ENCODE measurements around the gene CLDND2. TPM values are rescaled to one million over a fixed set of nuclear protein-coding genes. Genes with fewer than 3 reads are reported as not detected.
A peak's percentile ranks its signal among the peaks of the same experiment; 100 is the strongest.
"Not testable (repeated sequence)": the region's sequence is repeated elsewhere in the genome, so short reads cannot be mapped to it uniquely, and the experiment has no call there.

The CLDND2 gene
- total RNA-seq = not detected

- peak within 1 kb of the TSS; percentile 61 to 84 (median 68) for H3K4me3 ChIP-seq
- H3K36me3 ChIP-seq = no peaks in the 10 kb centered on the region
- H3K27ac ChIP-seq = peak within 1 kb of the TSS; percentile 74 to 99 (median 91)
- no peak for DNase-seq (ENCODE audit: low spot score in 2 of 2)
- no peaks in the 10 kb centered on the region for H3K9me3 ChIP-seq
- H3K27me3 ChIP-seq = no peaks in the 10 kb centered on the region
- WGBS, 2 donors = 72 to 78% methylated on average over 14 to 16 of the region's 23 CpGs
- TF ChIP-seq CTCF (IDR thresholded peaks at IDR 0.05) = no peak
- no peak for TF ChIP-seq EP300 (IDR thresholded peaks at IDR 0.05)
- TF ChIP-seq POLR2A (IDR thresholded peaks at IDR 0.05) = no peak
- peaks cover 0 to 28% (median 7%) of the 10 kb centered on the region in 4 donors for H3K4me1 ChIP-seq
These were observed at the start of gene CLDND2 for GRCh38 chr19:51368366-51369282. TSS of gene CLDND2 (minus strand) at chr19:51369003. CDS start at chr19:51368577, 426 bp downstream.

- H3K36me3 ChIP-seq = no peaks in the 10 kb centered on the region
- TF ChIP-seq EP300 (IDR thresholded peaks at IDR 0.05) = no peak
- TF ChIP-seq POLR2A (IDR thresholded peaks at IDR 0.05) = no peak
- TF ChIP-seq CTCF (IDR thresholded peaks at IDR 0.05) = no peak
- no peak overlapping the region for H3K4me3 ChIP-seq
- H3K27ac ChIP-seq = peak overlapping the region in 2 of 4 donors; percentile 11 to 70
- no peaks in the 10 kb centered on the region for H3K9me3 ChIP-seq
- no peak for DNase-seq (ENCODE audit: low spot score in 2 of 2)
- H3K4me1 ChIP-seq = no peaks in the 10 kb centered on the region
- peaks cover 0 to 22% of the 10 kb centered on the region in 2 donors for H3K27me3 ChIP-seq
- 62 to 63% methylated on average over 3 of the region's 3 CpGs for WGBS, 2 donors
These were observed 49.0 kb upstream of the CLDND2 start for GRCh38 chr19:51417810-51418157.

- DNase-seq (ENCODE audit: low spot score in 2 of 2) = no peak
- Histone ChIP-seq H3K27me3 (peaks cover 0 to 17% of the 10 kb centered on the region in 2 donors), H3K36me3 (no peaks in the 10 kb centered on the region), H3K4me3 (peak within 1 kb of the TSS in 1 of 4 donors; percentile 15), H3K27ac (peak within 1 kb of the TSS in 2 of 4 donors; percentile 36 to 70), H3K4me1 (no peaks in the 10 kb centered on the region), H3K9me3 (no peaks in the 10 kb centered on the region)
- TF ChIP-seq EP300 (IDR thresholded peaks at IDR 0.05) = no peak
- 57 to 59% methylated on average over 16 to 21 of the region's 21 CpGs for WGBS, 2 donors
These were observed 48.5 kb upstream of the CLDND2 start, which contains the start of gene SIGLEC10 for GRCh38 chr19:51417107-51417809. TSS of gene SIGLEC10 (minus strand) at chr19:51417642. CDS start at chr19:51417581, 61 bp downstream.

- not testable (repeated sequence) for H3K9me3 ChIP-seq; H3K27ac ChIP-seq; H3K4me1 ChIP-seq; H3K4me3 ChIP-seq; H3K36me3 ChIP-seq; DNase-seq (ENCODE audit: low spot score in 2 of 2)
- WGBS, 2 donors = 73 to 81% methylated on average over 7 to 12 of the region's 15 CpGs
- H3K27me3 ChIP-seq = peaks cover 0 to 11% of the 10 kb centered on the region in 2 donors
These were observed 47.6 kb upstream of the CLDND2 start for GRCh38 chr19:51416422-51416821.

GRCh38 chr19:51415187-51415586, 46.4 kb upstream of the CLDND2 start:
- WGBS, 2 donors = 82 to 87% methylated on average over 6 to 11 of the region's 12 CpGs

GRCh38 chr19:51410950-51411748, 42.3 kb upstream of the CLDND2 start:
- H3K27me3 ChIP-seq = no peaks in the 10 kb centered on the region
- no peak overlapping the region for H3K27ac ChIP-seq
- H3K4me1 ChIP-seq = no peaks in the 10 kb centered on the region
- no peak for TF ChIP-seq EP300 (IDR thresholded peaks at IDR 0.05)
- no peak for TF ChIP-seq CTCF (IDR thresholded peaks at IDR 0.05)
- TF ChIP-seq POLR2A (IDR thresholded peaks at IDR 0.05) = no peak
- no peaks in the 10 kb centered on the region for H3K36me3 ChIP-seq
- no peak overlapping the region for H3K4me3 ChIP-seq
- 90 to 93% methylated on average over 15 of the region's 15 CpGs for WGBS, 2 donors
- DNase-seq (ENCODE audit: low spot score in 2 of 2) = no peak
- H3K9me3 ChIP-seq = peaks cover 0 to 2% (median 0%) of the 10 kb centered on the region in 4 donors

More at GRCh38 chr19:51415187-51415586, 46.4 kb upstream of the CLDND2 start:
- Histone ChIP-seq H3K27me3 (peaks cover 0 to 3% of the 10 kb centered on the region in 2 donors), H3K9me3 (no peaks in the 10 kb centered on the region), H3K36me3 (no peaks in the 10 kb centered on the region), H3K4me1 (no peaks in the 10 kb centered on the region), H3K27ac (no peak overlapping the region), H3K4me3 (no peak overlapping the region)
- DNase-seq (ENCODE audit: low spot score in 2 of 2) = no peak
- no peak for TF ChIP-seq POLR2A (IDR thresholded peaks at IDR 0.05)

All from tibial nerve (tissue), 4 donors.